ENCODE results near the gene CFAP119. TPM values are rescaled to one million over a fixed set of nuclear protein-coding genes. Genes with fewer than 3 reads are reported as not detected.

Gene CFAP119
- total RNA-seq, 2 donors from 2014 or later = 6.9 to 12.6 TPM

GRCh38 chr16:30743716-30744115 lies 18.1 kb downstream of the CFAP119 start:
- no peak overlapping the region for H3K27ac ChIP-seq (ENCODE audit: low read depth, low read length)
- Mint-ChIP-seq H3K4me1 (peaks cover 10% of the 10 kb centered on the region), H3K4me3 (no peak overlapping the region), H3K36me3 (ENCODE audit: low read depth) (peaks cover 35% of the 10 kb centered on the region), H3K27ac (peak overlapping the region; percentile 16), H3K27me3 (ENCODE audit: insufficient read depth) (no peaks in the 10 kb centered on the region), H3K9me3 (no peaks in the 10 kb centered on the region)
- H3K4me1 ChIP-seq (ENCODE audit: control insufficient read depth, insufficient read depth, low read length) = no peaks in the 10 kb centered on the region
- TF ChIP-seq CTCF (conservative IDR thresholded peaks at IDR 0.05) = no peak
- no peak for DNase-seq
- H3K9me3 ChIP-seq (ENCODE audit: control insufficient read depth, low read length) = no peaks in the 10 kb centered on the region
- no peak overlapping the region for H3K4me3 ChIP-seq (ENCODE audit: low read length)
- WGBS, 2 experiments (ENCODE audit: insufficient coverage in 1 of 2, insufficient read length in 1 of 2) = 95 to 96% methylated on average over 8 to 11 of the region's 11 CpGs
- H3K36me3 ChIP-seq (ENCODE audit: control insufficient read depth, insufficient read depth, low read length) = peaks cover 48% of the 10 kb centered on the region
- no peak overlapping the region for H3K9ac ChIP-seq (ENCODE audit: extremely low read depth, low read length, poor library complexity, severe bottlenecking)
- H3K27me3 ChIP-seq (ENCODE audit: control insufficient read depth, insufficient read depth, low read length, poor library complexity, severe bottlenecking) = no peaks in the 10 kb centered on the region

GRCh38 chr16:30741461-30741914 lies 20.4 kb downstream of the CFAP119 start:
- no peaks in the 10 kb centered on the region for H3K9me3 Mint-ChIP-seq
- peaks cover 54% of the 10 kb centered on the region for H3K36me3 Mint-ChIP-seq (ENCODE audit: low read depth)
- H3K36me3 ChIP-seq (ENCODE audit: control insufficient read depth, insufficient read depth, low read length) = peaks cover 66% of the 10 kb centered on the region
- H3K4me3 ChIP-seq (ENCODE audit: low read length) = no peak overlapping the region
- no peak overlapping the region for H3K4me3 Mint-ChIP-seq
- H3K27ac Mint-ChIP-seq = peak overlapping the region; percentile 73
- peak; percentile 79 for DNase-seq
- TF ChIP-seq CTCF (conservative IDR thresholded peaks at IDR 0.05) = no peak
- H3K4me1 ChIP-seq (ENCODE audit: control insufficient read depth, insufficient read depth, low read length) = no peaks in the 10 kb centered on the region
- peaks cover 9% of the 10 kb centered on the region for H3K4me1 Mint-ChIP-seq
- H3K27ac ChIP-seq (ENCODE audit: low read depth, low read length) = peak overlapping the region; percentile 3
- no peaks in the 10 kb centered on the region for H3K27me3 Mint-ChIP-seq (ENCODE audit: insufficient read depth)
- no peaks in the 10 kb centered on the region for H3K27me3 ChIP-seq (ENCODE audit: control insufficient read depth, insufficient read depth, low read length, poor library complexity, severe bottlenecking)
- no peak overlapping the region for H3K9ac ChIP-seq (ENCODE audit: extremely low read depth, low read length, poor library complexity, severe bottlenecking)
- no peaks in the 10 kb centered on the region for H3K9me3 ChIP-seq (ENCODE audit: control insufficient read depth, low read length)
- WGBS, 2 experiments (ENCODE audit: insufficient coverage in 1 of 2, insufficient read length in 1 of 2) = 85 to 92% methylated on average over 4 to 6 of the region's 6 CpGs

GRCh38 chr16:30740364-30741251 lies 21.3 kb downstream of the CFAP119 start:
- Mint-ChIP-seq H3K36me3 (ENCODE audit: low read depth) (peaks cover 63% of the 10 kb centered on the region), H3K27ac (peak overlapping the region; percentile 73)
- WGBS, 2 experiments (ENCODE audit: insufficient coverage in 1 of 2, insufficient read length in 1 of 2) = 83 to 86% methylated on average over 5 to 8 of the region's 8 CpGs

More at GRCh38 chr16:30740364-30741251, 21.3 kb downstream of the CFAP119 start:
- no peak overlapping the region for H3K4me3 ChIP-seq (ENCODE audit: low read length)
- no peak overlapping the region for H3K4me3 Mint-ChIP-seq
- H3K36me3 ChIP-seq (ENCODE audit: control insufficient read depth, insufficient read depth, low read length) = peaks cover 74% of the 10 kb centered on the region
- peaks cover 9% of the 10 kb centered on the region for H3K4me1 Mint-ChIP-seq
- no peaks in the 10 kb centered on the region for H3K27me3 ChIP-seq (ENCODE audit: control insufficient read depth, insufficient read depth, low read length, poor library complexity, severe bottlenecking)
- H3K27ac ChIP-seq (ENCODE audit: low read depth, low read length) = no peak overlapping the region
- H3K9ac ChIP-seq (ENCODE audit: extremely low read depth, low read length, poor library complexity, severe bottlenecking) = no peak overlapping the region
- no peak for TF ChIP-seq CTCF (conservative IDR thresholded peaks at IDR 0.05)
- H3K27me3 Mint-ChIP-seq (ENCODE audit: insufficient read depth) = no peaks in the 10 kb centered on the region
- DNase-seq = peak; percentile 91
- H3K9me3 ChIP-seq (ENCODE audit: control insufficient read depth, low read length) = no peaks in the 10 kb centered on the region
- no peaks in the 10 kb centered on the region for H3K9me3 Mint-ChIP-seq
- no peaks in the 10 kb centered on the region for H3K4me1 ChIP-seq (ENCODE audit: control insufficient read depth, insufficient read depth, low read length)

Measured in endodermal cell (in vitro differentiated cells).